Fibroblast of lung (primary cell): ENCODE measurements around the gene INTS15. TPM values are rescaled to one million over a fixed set of nuclear protein-coding genes. Genes with fewer than 3 reads are reported as not detected.

Experiments
- DNase-seq, 2 donors: peaks; one replicate each; pipeline versions ENCODE4 v3.0.0 to v3.0.0-alpha.2; 2010; ENCODE audit warnings: low read depth in 2 of 2
- H2AFZ ChIP-seq: 2 replicates; pipeline ENCODE4 v1.5.1; 2012; ENCODE audit warnings: low read length, control low read depth, inconsistent platforms
- H3K27ac ChIP-seq: 2 replicates; pipeline ENCODE4 v1.5.1; 2011; ENCODE audit warnings: low read length, control low read depth; ENCODE audit not compliant: insufficient read depth
- H3K27me3 ChIP-seq: 2 replicates; pipeline ENCODE4 v1.5.1; 2011; ENCODE audit warnings: mild to moderate bottlenecking, low read length; ENCODE audit not compliant: control insufficient read depth, insufficient read depth
- H3K36me3 ChIP-seq: 2 replicates; pipeline ENCODE4 v1.5.1; 2011; ENCODE audit warnings: low read length; ENCODE audit not compliant: control insufficient read depth, insufficient read depth
- H3K4me1 ChIP-seq: 2 replicates; pipeline ENCODE4 v1.5.1; 2011; ENCODE audit warnings: low read length; ENCODE audit not compliant: control insufficient read depth, insufficient read depth; ENCODE audit errors: extremely low read depth
- H3K4me2 ChIP-seq: 2 replicates; pipeline ENCODE4 v1.5.1; 2011; ENCODE audit warnings: low read length, control low read depth; ENCODE audit not compliant: insufficient read depth; ENCODE audit errors: extremely low read depth
- H3K4me3 ChIP-seq, 4 experiments: fragments of 200-600 bp in 1 of 4; sonication (generic) in 1 of 4; replicated peaks in 1 of 4; 2 replicates each; pipeline ENCODE4 v1.5.1; 2011 to 2016; ENCODE audit warnings: low read length in 4 of 4, low read depth in 3 of 4, mild to moderate bottlenecking in 3 of 4, control low read depth in 2 of 4, inconsistent platforms in 1 of 4, mixed read lengths in 1 of 4; ENCODE audit not compliant: insufficient read depth in 1 of 4; ENCODE audit errors: control extremely low read depth in 1 of 4
- H3K79me2 ChIP-seq: 2 replicates; pipeline ENCODE4 v1.5.1; 2012; ENCODE audit warnings: mild to moderate bottlenecking, low read length, inconsistent platforms; ENCODE audit not compliant: control insufficient read depth, insufficient read depth
- H3K9ac ChIP-seq: 2 replicates; pipeline ENCODE4 v1.5.1; 2011; ENCODE audit warnings: mild to moderate bottlenecking, low read length, control low read depth; ENCODE audit not compliant: insufficient read depth
- H3K9me3 ChIP-seq: 2 replicates; pipeline ENCODE4 v1.5.1; 2012; ENCODE audit warnings: low read depth, low read length; ENCODE audit not compliant: control insufficient read depth, insufficient read depth
- H4K20me1 ChIP-seq: 2 replicates; pipeline ENCODE4 v1.5.1; 2011; ENCODE audit warnings: low read length; ENCODE audit not compliant: control insufficient read depth, insufficient read depth; ENCODE audit errors: extremely low read depth
- CTCF ChIP-seq, 2 donors: IDR thresholded peaks in 1 of 2; conservative IDR thresholded peaks in 1 of 2; 1 replicate in 1 of 2; 2 replicates in 1 of 2; pipeline ENCODE4 v1.5.1; 2011 to 2012; ENCODE audit warnings: low read length in 2 of 2, control low read depth in 1 of 2, inconsistent platforms in 1 of 2, low read depth in 1 of 2, mild to moderate bottlenecking in 1 of 2
- EZH2 ChIP-seq: IDR thresholded peaks from 2 replicates; pipeline ENCODE4 v1.5.1; 2012; ENCODE audit warnings: low read length, control low read depth, mild to moderate bottlenecking; ENCODE audit errors: missing control alignments
- polyA plus RNA-seq, 2 donors: library from polyadenylated mRNA; depleted of rRNA in 1 of 2; stranded (reverse) in 1 of 2; unstranded in 1 of 2; fragments of >200 nt; gene quantifications; 2 replicates each; pipeline ENCODE4 v1.2.1, GENCODE V29; 2011 to 2012; ENCODE audit warnings: missing spikeins in 1 of 2
- total RNA-seq: library from RNA; depleted of rRNA; stranded (reverse); fragments of >200 nt; gene quantifications from 2 replicates; pipeline ENCODE4 v1.2.1, GENCODE V29; 2014

Gene INTS15
- total and polyA plus RNA-seq, 2 donors (not counting 1 experiment from before 2014, with no cell fraction given) = 7.1 to 11.7 TPM

GRCh38 chr7:6636741-6637543 is 47.1 kb downstream of the INTS15 start, which contains the start of gene ZNF316:
TSS of gene ZNF316 (plus strand) at chr7:6637318. CDS start at chr7:6642410, 5,092 bp downstream.
- H3K79me2 ChIP-seq = peaks cover 25% of the 10 kb centered on the region
- peak; percentile 41 to 42 for DNase-seq

GRCh38 chr7:6637544-6638229 is 47.9 kb downstream of the INTS15 start:
- no peaks in the 10 kb centered on the region for H3K9me3 ChIP-seq
- no peaks in the 10 kb centered on the region for H4K20me1 ChIP-seq
- peak in 1 of 2 donors; percentile 14 for DNase-seq
- H3K79me2 ChIP-seq = peaks cover 25% of the 10 kb centered on the region
- peaks cover 8% of the 10 kb centered on the region for H3K36me3 ChIP-seq
- no peaks in the 10 kb centered on the region for H3K27me3 ChIP-seq
- no peak overlapping the region for H2AFZ ChIP-seq
- peak overlapping the region; percentile 90 for H3K4me2 ChIP-seq
- H3K27ac ChIP-seq = peak overlapping the region; percentile 8
- no peaks in the 10 kb centered on the region for H3K4me1 ChIP-seq
- H3K9ac ChIP-seq = peak overlapping the region; percentile 62
- TF ChIP-seq CTCF (conservative IDR thresholded peaks at IDR 0.05 in 1 of 2, IDR thresholded peaks at IDR 0.05 in 1 of 2; ENCODE audit: low read depth in 1 of 2, low read length in 2 of 2) (peak; percentile 11 to 15), EZH2 (no peak)
- H3K4me3 ChIP-seq = peak overlapping the region; percentile 65 to 76 (median 68)

More at GRCh38 chr7:6636741-6637543, 47.1 kb downstream of the INTS15 start, which contains the start of gene ZNF316:
- Histone ChIP-seq H3K4me1 (no peaks in the 10 kb centered on the region), H3K9me3 (no peaks in the 10 kb centered on the region), H3K4me2 (peak within 1 kb of the TSS; percentile 90), H3K27me3 (no peaks in the 10 kb centered on the region), H2AFZ (peak within 1 kb of the TSS; percentile 16), H3K4me3 (peak within 1 kb of the TSS; percentile 65 to 78 (median 74)), H4K20me1 (no peaks in the 10 kb centered on the region), H3K9ac (peak within 1 kb of the TSS; percentile 85), H3K36me3 (peaks cover 4% of the 10 kb centered on the region), H3K27ac (peak within 1 kb of the TSS; percentile 62)
- no peak for TF ChIP-seq CTCF (conservative IDR thresholded peaks at IDR 0.05 in 1 of 2, IDR thresholded peaks at IDR 0.05 in 1 of 2; ENCODE audit: low read depth in 1 of 2, low read length in 2 of 2)
- TF ChIP-seq EZH2 = no peak

- Histone ChIP-seq H3K4me1 (no peaks in the 10 kb centered on the region), H3K9ac (no peak overlapping the region), H3K4me2 (peak overlapping the region; percentile 90), H2AFZ (no peak overlapping the region), H4K20me1 (no peaks in the 10 kb centered on the region), H3K27ac (no peak overlapping the region), H3K36me3 (peaks cover 12% of the 10 kb centered on the region), H3K9me3 (no peaks in the 10 kb centered on the region), H3K4me3 (peak overlapping the region in 1 of 4 experiments; percentile 72), H3K79me2 (peaks cover 25% of the 10 kb centered on the region), H3K27me3 (no peaks in the 10 kb centered on the region)
- no peak for DNase-seq
- no peak for TF ChIP-seq CTCF (conservative IDR thresholded peaks at IDR 0.05 in 1 of 2, IDR thresholded peaks at IDR 0.05 in 1 of 2; ENCODE audit: low read depth in 1 of 2, low read length in 2 of 2)
- TF ChIP-seq EZH2 = no peak
These were observed 49.2 kb downstream of the INTS15 start for GRCh38 chr7:6639032-6639431.
